Measurements from ENCODE around the gene LRRC59.

GRCh38 chr17:50365649-50366393 is 31.5 kb downstream of the LRRC59 start:
- TF ChIP-seq CTCF (IDR thresholded peaks at IDR 0.05) (no peak), POLR2A (IDR thresholded peaks at IDR 0.05) (no peak)
